Measurements from ENCODE around the gene SLC22A17.

The SLC22A17 gene

GRCh38 chr14:23380976-23381375 is 28.3 kb upstream of the SLC22A17 start:
- no peak for DNase-seq
- no peaks in the 10 kb centered on the region for H3K36me3 ChIP-seq (ENCODE audit: control insufficient read depth, insufficient read depth, low read length)
- no peak overlapping the region for H3K23ac ChIP-seq (ENCODE audit: low read length)
- H3K18ac ChIP-seq (ENCODE audit: low read length) = no peak overlapping the region
- H3K27ac ChIP-seq (ENCODE audit: low read depth, low read length) = no peak overlapping the region
- H3K4me3 ChIP-seq (ENCODE audit: low read length) = no peak overlapping the region
- no peaks in the 10 kb centered on the region for H3K79me2 ChIP-seq (ENCODE audit: control insufficient read depth, insufficient read depth, low read length)
- H4K5ac ChIP-seq (ENCODE audit: low read length) = no peak overlapping the region
- H4K8ac ChIP-seq (ENCODE audit: low read depth, low read length) = no peak overlapping the region
- no peak overlapping the region for H2BK5ac ChIP-seq (ENCODE audit: low read length)
- no peak overlapping the region for H2BK120ac ChIP-seq (ENCODE audit: low read depth, low read length)
- H3K9ac ChIP-seq (ENCODE audit: low read length) = no peak overlapping the region
- H3K4me2 ChIP-seq (ENCODE audit: low read length) = no peak overlapping the region
- H3K4me1 ChIP-seq (ENCODE audit: control insufficient read depth, low read depth, low read length) = peaks cover 3% of the 10 kb centered on the region
- no peak overlapping the region for H3K4ac ChIP-seq (ENCODE audit: low read depth, low read length)
- no CpG with 5 or more reads among the region's 4 CpGs for WGBS (ENCODE audit: extremely low coverage, insufficient coverage, low lambda C conversion rate)
- no peaks in the 10 kb centered on the region for H3K27me3 ChIP-seq (ENCODE audit: insufficient read depth, low read length, poor library complexity)
- H3K79me1 ChIP-seq (ENCODE audit: low read length) = no peaks in the 10 kb centered on the region
- no peak overlapping the region for H2BK15ac ChIP-seq (replicated peaks; ENCODE audit: low read depth)
- H2AK5ac ChIP-seq (ENCODE audit: low read length) = no peak overlapping the region
- no peak overlapping the region for H3K56ac ChIP-seq (ENCODE audit: low read length)

GRCh38 chr14:23380197-23380914 is 27.7 kb upstream of the SLC22A17 start:
- H3K4ac ChIP-seq (ENCODE audit: low read depth, low read length) = no peak overlapping the region
- H3K79me2 ChIP-seq (ENCODE audit: control insufficient read depth, insufficient read depth, low read length) = no peaks in the 10 kb centered on the region
- no peaks in the 10 kb centered on the region for H3K79me1 ChIP-seq (ENCODE audit: low read length)
- no peak overlapping the region for H4K5ac ChIP-seq (ENCODE audit: low read length)
- no peak overlapping the region for H4K8ac ChIP-seq (ENCODE audit: low read depth, low read length)
- no peak overlapping the region for H2AK5ac ChIP-seq (ENCODE audit: low read length)
- H3K23ac ChIP-seq (ENCODE audit: low read length) = no peak overlapping the region
- no peak overlapping the region for H3K4me3 ChIP-seq (ENCODE audit: low read length)
- H3K36me3 ChIP-seq (ENCODE audit: control insufficient read depth, insufficient read depth, low read length) = no peaks in the 10 kb centered on the region
- DNase-seq = no peak
- H2BK15ac ChIP-seq (replicated peaks; ENCODE audit: low read depth) = no peak overlapping the region
- no peak overlapping the region for H3K27ac ChIP-seq (ENCODE audit: low read depth, low read length)
- no peak overlapping the region for H3K4me2 ChIP-seq (ENCODE audit: low read length)
- no peak overlapping the region for H3K56ac ChIP-seq (ENCODE audit: low read length)
- no peak overlapping the region for H2BK120ac ChIP-seq (ENCODE audit: low read depth, low read length)
- H3K9ac ChIP-seq (ENCODE audit: low read length) = no peak overlapping the region
- H2BK5ac ChIP-seq (ENCODE audit: low read length) = no peak overlapping the region
- H3K4me1 ChIP-seq (ENCODE audit: control insufficient read depth, low read depth, low read length) = peaks cover 3% of the 10 kb centered on the region
- H3K27me3 ChIP-seq (ENCODE audit: insufficient read depth, low read length, poor library complexity) = no peaks in the 10 kb centered on the region
- no peak overlapping the region for H3K18ac ChIP-seq (ENCODE audit: low read length)
- WGBS (ENCODE audit: extremely low coverage, insufficient coverage, low lambda C conversion rate) = no CpG with 5 or more reads among the region's 16 CpGs

GRCh38 chr14:23379366-23380196 is 26.9 kb upstream of the SLC22A17 start:
- H3K79me2 ChIP-seq (ENCODE audit: control insufficient read depth, insufficient read depth, low read length) = no peaks in the 10 kb centered on the region
- peaks cover 3% of the 10 kb centered on the region for H3K4me1 ChIP-seq (ENCODE audit: control insufficient read depth, low read depth, low read length)
- no peaks in the 10 kb centered on the region for H3K27me3 ChIP-seq (ENCODE audit: insufficient read depth, low read length, poor library complexity)

GRCh38 chr14:23378612-23379220 is 26.0 kb upstream of the SLC22A17 start:
- Histone ChIP-seq H2BK15ac (replicated peaks; ENCODE audit: low read depth) (no peak overlapping the region), H2BK120ac (ENCODE audit: low read depth, low read length) (no peak overlapping the region), H3K18ac (ENCODE audit: low read length) (no peak overlapping the region), H3K23ac (ENCODE audit: low read length) (no peak overlapping the region), H3K36me3 (ENCODE audit: control insufficient read depth, insufficient read depth, low read length) (no peaks in the 10 kb centered on the region), H2AK5ac (ENCODE audit: low read length) (no peak overlapping the region), H4K5ac (ENCODE audit: low read length) (no peak overlapping the region), H3K4ac (ENCODE audit: low read depth, low read length) (no peak overlapping the region), H3K4me1 (ENCODE audit: control insufficient read depth, low read depth, low read length) (peaks cover 3% of the 10 kb centered on the region), H3K79me1 (ENCODE audit: low read length) (no peaks in the 10 kb centered on the region), H3K4me2 (ENCODE audit: low read length) (no peak overlapping the region), H4K8ac (ENCODE audit: low read depth, low read length) (no peak overlapping the region), H3K79me2 (ENCODE audit: control insufficient read depth, insufficient read depth, low read length) (no peaks in the 10 kb centered on the region), H3K56ac (ENCODE audit: low read length) (no peak overlapping the region), H3K27me3 (ENCODE audit: insufficient read depth, low read length, poor library complexity) (no peaks in the 10 kb centered on the region), H3K27ac (ENCODE audit: low read depth, low read length) (no peak overlapping the region), H2BK5ac (ENCODE audit: low read length) (no peak overlapping the region), H3K9ac (ENCODE audit: low read length) (no peak overlapping the region), H3K4me3 (ENCODE audit: low read length) (no peak overlapping the region)
- DNase-seq = no peak
- WGBS (ENCODE audit: extremely low coverage, insufficient coverage, low lambda C conversion rate) = no CpG with 5 or more reads among the region's 11 CpGs

More at GRCh38 chr14:23379366-23380196, 26.9 kb upstream of the SLC22A17 start:
- Histone ChIP-seq H2AK5ac (ENCODE audit: low read length) (no peak overlapping the region), H3K27ac (ENCODE audit: low read depth, low read length) (no peak overlapping the region), H3K4me3 (ENCODE audit: low read length) (no peak overlapping the region), H2BK15ac (replicated peaks; ENCODE audit: low read depth) (no peak overlapping the region), H2BK5ac (ENCODE audit: low read length) (no peak overlapping the region), H3K36me3 (ENCODE audit: control insufficient read depth, insufficient read depth, low read length) (no peaks in the 10 kb centered on the region), H3K23ac (ENCODE audit: low read length) (no peak overlapping the region), H4K5ac (ENCODE audit: low read length) (no peak overlapping the region), H3K56ac (ENCODE audit: low read length) (no peak overlapping the region), H3K4me2 (ENCODE audit: low read length) (no peak overlapping the region), H3K9ac (ENCODE audit: low read length) (no peak overlapping the region), H3K18ac (ENCODE audit: low read length) (no peak overlapping the region), H3K4ac (ENCODE audit: low read depth, low read length) (no peak overlapping the region), H3K79me1 (ENCODE audit: low read length) (no peaks in the 10 kb centered on the region), H2BK120ac (ENCODE audit: low read depth, low read length) (no peak overlapping the region), H4K8ac (ENCODE audit: low read depth, low read length) (no peak overlapping the region)
- DNase-seq = peak; percentile 64
- no CpG with 5 or more reads among the region's 12 CpGs for WGBS (ENCODE audit: extremely low coverage, insufficient coverage, low lambda C conversion rate)

- Histone ChIP-seq H3K23ac (ENCODE audit: low read length) (no peak overlapping the region), H3K4me1 (ENCODE audit: control insufficient read depth, low read depth, low read length) (peaks cover 3% of the 10 kb centered on the region), H4K8ac (ENCODE audit: low read depth, low read length) (no peak overlapping the region), H3K4me3 (ENCODE audit: low read length) (no peak overlapping the region), H3K79me1 (ENCODE audit: low read length) (no peaks in the 10 kb centered on the region), H3K56ac (ENCODE audit: low read length) (no peak overlapping the region), H2BK5ac (ENCODE audit: low read length) (no peak overlapping the region), H2BK120ac (ENCODE audit: low read depth, low read length) (no peak overlapping the region), H2AK5ac (ENCODE audit: low read length) (no peak overlapping the region), H3K9ac (ENCODE audit: low read length) (no peak overlapping the region), H3K4me2 (ENCODE audit: low read length) (no peak overlapping the region), H3K27ac (ENCODE audit: low read depth, low read length) (no peak overlapping the region), H3K4ac (ENCODE audit: low read depth, low read length) (no peak overlapping the region), H3K18ac (ENCODE audit: low read length) (no peak overlapping the region), H3K36me3 (ENCODE audit: control insufficient read depth, insufficient read depth, low read length) (no peaks in the 10 kb centered on the region), H3K79me2 (ENCODE audit: control insufficient read depth, insufficient read depth, low read length) (no peaks in the 10 kb centered on the region), H2BK15ac (replicated peaks; ENCODE audit: low read depth) (no peak overlapping the region), H3K27me3 (ENCODE audit: insufficient read depth, low read length, poor library complexity) (no peaks in the 10 kb centered on the region), H4K5ac (ENCODE audit: low read length) (no peak overlapping the region)
- DNase-seq = no peak
- WGBS (ENCODE audit: extremely low coverage, insufficient coverage, low lambda C conversion rate) = no CpG with 5 or more reads among the region's 14 CpGs
These were observed 25.2 kb upstream of the SLC22A17 start for GRCh38 chr14:23377573-23378563.

All from mesendoderm (in vitro differentiated cells).